Measurements from ENCODE around the gene WFDC6.

WFDC6 gene

GRCh38 chr20:45518282-45518681 is 21.0 kb downstream of the WFDC6 start:
- WGBS, 2 experiments (ENCODE audit: insufficient coverage in 2 of 2) = 50 to 67% methylated on average over 1 of the region's 2 CpGs
- no peak overlapping the region for H3K4me3 ChIP-seq (ENCODE audit: extremely low read depth, insufficient read depth, low read length, poor library complexity, severe bottlenecking)
- no peaks in the 10 kb centered on the region for H3K36me3 ChIP-seq (ENCODE audit: control insufficient read depth, insufficient read depth, low read length)
- no peaks in the 10 kb centered on the region for H3K9me3 ChIP-seq (ENCODE audit: control insufficient read depth, low read length)
- H3K27ac ChIP-seq (ENCODE audit: low read depth, low read length, severe bottlenecking) = no peak overlapping the region
- no peaks in the 10 kb centered on the region for H3K4me1 ChIP-seq (ENCODE audit: control insufficient read depth, insufficient read depth, low read length, poor library complexity, severe bottlenecking)

DNA sequence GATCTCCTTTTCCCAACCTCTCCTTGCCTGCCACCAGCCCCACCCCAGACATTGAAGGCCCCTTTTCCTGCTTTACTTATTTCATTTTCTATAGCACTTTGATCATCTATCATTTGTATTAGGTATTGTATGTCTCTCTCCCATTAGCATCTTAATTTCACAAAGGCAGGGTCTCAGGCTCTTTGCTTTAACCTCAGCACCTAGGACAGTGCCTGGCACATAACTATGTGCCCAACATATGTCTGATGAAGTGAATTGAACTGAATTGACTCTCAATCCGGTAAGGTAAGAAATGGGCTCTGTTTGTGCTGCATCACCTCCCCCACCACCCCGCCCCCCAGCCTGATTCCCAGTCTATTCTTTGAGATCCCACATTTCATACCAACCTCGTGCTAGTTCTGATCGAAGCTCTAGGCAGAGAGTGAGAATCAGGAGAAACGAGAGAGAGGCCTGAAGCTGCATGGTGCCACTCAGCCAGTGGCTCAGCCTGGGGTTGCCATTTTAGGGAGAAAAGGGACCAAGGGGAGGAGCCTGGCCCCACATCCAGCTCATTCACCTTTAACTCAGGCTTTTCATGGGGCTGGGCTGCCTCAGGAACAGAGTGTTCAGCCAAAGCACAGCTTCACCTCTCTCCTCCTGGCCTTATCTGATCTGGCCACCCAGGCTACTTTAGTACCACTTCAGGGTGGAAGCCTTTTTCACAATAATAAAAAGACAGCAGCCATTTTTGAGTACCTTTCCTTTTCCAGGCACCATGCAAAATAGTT is 24.0 kb downstream of the WFDC6 start, which contains the start of gene SPINT3:
Gene SPINT3 (minus strand): TSS at position 476 of the 767 bp plus-strand sequence. CDS start 14 bp downstream, at position 462.
- no peaks in the 10 kb centered on the region for H3K9me3 ChIP-seq (ENCODE audit: control insufficient read depth, low read length)
- H3K4me1 ChIP-seq (ENCODE audit: control insufficient read depth, insufficient read depth, low read length, poor library complexity, severe bottlenecking) = no peaks in the 10 kb centered on the region
- WGBS, 2 experiments (ENCODE audit: insufficient coverage in 2 of 2) = 80 to 100% methylated on average over 1 to 2 of the region's 5 CpGs
- no peak within 1 kb of the TSS for H3K27ac ChIP-seq (ENCODE audit: low read depth, low read length, severe bottlenecking)
- no peak within 1 kb of the TSS for H3K4me3 ChIP-seq (ENCODE audit: extremely low read depth, insufficient read depth, low read length, poor library complexity, severe bottlenecking)
- H3K36me3 ChIP-seq (ENCODE audit: control insufficient read depth, insufficient read depth, low read length) = no peaks in the 10 kb centered on the region

DNA sequence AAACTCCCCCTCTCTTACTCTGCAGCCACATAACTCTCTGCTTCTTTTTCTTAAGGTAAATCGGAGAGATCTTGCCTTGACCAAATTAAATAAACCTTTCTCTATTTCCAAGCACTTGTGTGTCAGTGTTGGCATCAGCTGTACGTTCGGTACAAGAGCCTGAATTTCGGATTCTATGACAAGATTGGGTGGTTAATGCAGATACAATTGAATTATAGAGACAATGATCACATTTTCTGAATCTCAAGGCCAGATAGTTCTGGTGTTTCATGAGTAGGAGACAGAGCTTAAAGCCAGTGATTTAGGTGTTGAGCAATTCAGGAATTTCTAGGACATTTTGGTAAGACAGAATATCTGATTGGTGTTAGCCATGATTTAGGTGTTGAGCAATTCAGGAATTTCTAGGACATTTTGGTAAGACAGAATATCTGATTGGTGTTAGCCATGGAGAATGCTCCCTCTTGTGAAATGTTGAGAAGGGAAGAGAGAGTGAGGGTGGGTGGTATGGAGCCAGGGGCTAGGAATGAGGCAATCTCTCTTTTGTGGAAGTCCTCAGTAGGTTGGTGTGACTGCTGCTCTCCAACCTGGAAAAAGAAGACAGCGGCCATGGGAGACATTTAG is 28.9 kb downstream of the WFDC6 start:
- no peaks in the 10 kb centered on the region for H3K36me3 ChIP-seq (ENCODE audit: control insufficient read depth, insufficient read depth, low read length)
- no peak overlapping the region for H3K4me3 ChIP-seq (ENCODE audit: extremely low read depth, insufficient read depth, low read length, poor library complexity, severe bottlenecking)
- no peak overlapping the region for H3K27ac ChIP-seq (ENCODE audit: low read depth, low read length, severe bottlenecking)
- 94 to 100% methylated on average over 2 to 5 of the region's 5 CpGs for WGBS, 2 experiments (ENCODE audit: insufficient coverage in 2 of 2)
- H3K9me3 ChIP-seq (ENCODE audit: control insufficient read depth, low read length) = no peaks in the 10 kb centered on the region
- H3K4me1 ChIP-seq (ENCODE audit: control insufficient read depth, insufficient read depth, low read length, poor library complexity, severe bottlenecking) = no peaks in the 10 kb centered on the region

DNA sequence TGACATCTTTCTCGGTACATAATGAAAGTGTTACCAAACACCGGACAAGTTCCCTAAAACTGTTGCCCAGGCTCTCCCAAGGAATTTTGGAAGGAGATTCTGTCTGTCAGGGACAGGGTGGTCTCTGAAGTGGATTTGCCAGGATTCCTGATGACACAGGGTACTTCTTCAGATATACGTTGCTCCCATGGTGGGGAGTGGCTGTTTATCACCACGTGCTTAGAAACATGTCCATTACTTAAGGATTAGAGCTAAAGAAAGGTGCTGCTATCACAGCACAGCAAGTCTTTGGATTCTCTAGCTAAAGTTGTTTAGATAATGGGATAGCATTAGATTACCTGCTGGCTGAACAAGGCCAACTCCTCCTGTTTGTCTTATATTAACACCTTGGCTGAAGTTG is 30.2 kb downstream of the WFDC6 start:
- WGBS, 2 experiments (ENCODE audit: insufficient coverage in 2 of 2) = 92 to 98% methylated on average over 4 of the region's 4 CpGs
- H3K4me3 ChIP-seq (ENCODE audit: extremely low read depth, insufficient read depth, low read length, poor library complexity, severe bottlenecking) = no peak overlapping the region

GRCh38 chr20:45508068-45508886 is 31.0 kb downstream of the WFDC6 start:
- H3K4me1 ChIP-seq (ENCODE audit: control insufficient read depth, insufficient read depth, low read length, poor library complexity, severe bottlenecking) = no peaks in the 10 kb centered on the region
- no peaks in the 10 kb centered on the region for H3K36me3 ChIP-seq (ENCODE audit: control insufficient read depth, insufficient read depth, low read length)
- WGBS, 2 experiments (ENCODE audit: insufficient coverage in 2 of 2) = 78 to 82% methylated on average over 5 of the region's 7 CpGs
- no peaks in the 10 kb centered on the region for H3K9me3 ChIP-seq (ENCODE audit: control insufficient read depth, low read length)
- no peak overlapping the region for H3K27ac ChIP-seq (ENCODE audit: low read depth, low read length, severe bottlenecking)
- H3K4me3 ChIP-seq (ENCODE audit: extremely low read depth, insufficient read depth, low read length, poor library complexity, severe bottlenecking) = no peak overlapping the region

More for the DNA sequence above, 30.2 kb downstream of the WFDC6 start:
- no peaks in the 10 kb centered on the region for H3K4me1 ChIP-seq (ENCODE audit: control insufficient read depth, insufficient read depth, low read length, poor library complexity, severe bottlenecking)
- no peaks in the 10 kb centered on the region for H3K9me3 ChIP-seq (ENCODE audit: control insufficient read depth, low read length)
- no peak overlapping the region for H3K27ac ChIP-seq (ENCODE audit: low read depth, low read length, severe bottlenecking)
- H3K36me3 ChIP-seq (ENCODE audit: control insufficient read depth, insufficient read depth, low read length) = no peaks in the 10 kb centered on the region

DNA sequence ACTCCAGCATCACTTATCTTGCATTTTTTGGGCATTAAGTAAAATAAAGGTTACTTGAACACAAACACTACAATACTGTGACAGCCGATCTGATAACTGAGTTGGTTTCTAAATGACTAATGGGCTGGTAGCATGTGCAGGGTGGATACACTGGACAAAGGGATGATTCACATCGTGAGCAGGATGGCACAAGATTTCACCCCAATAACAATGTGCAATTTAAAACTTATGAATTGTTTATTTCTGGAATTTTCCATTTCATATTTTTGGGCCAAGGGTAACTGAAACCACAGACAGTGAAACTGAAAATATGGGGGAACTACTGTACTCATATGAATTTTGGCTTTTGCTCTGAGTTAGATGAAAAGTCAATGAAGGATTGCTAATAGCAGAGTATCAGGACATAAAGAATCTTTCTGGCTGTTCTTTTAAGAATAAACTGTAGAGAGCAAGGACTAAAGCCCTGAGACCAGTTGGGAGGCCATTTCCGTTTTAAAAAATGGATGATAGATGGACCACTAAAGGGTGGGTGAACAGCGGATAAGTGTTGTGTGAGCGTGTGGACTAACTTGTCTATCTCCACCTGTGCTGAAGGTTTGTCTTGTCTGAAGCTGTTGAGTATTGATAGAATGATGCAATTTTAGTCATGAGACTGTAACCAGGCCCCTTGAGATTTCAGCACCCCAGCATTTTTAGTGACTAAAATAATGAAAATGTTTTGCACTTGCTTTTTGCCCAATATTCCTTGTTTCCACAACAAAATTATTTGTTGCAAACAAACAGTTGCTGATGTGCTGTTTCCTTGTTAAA is 32.1 kb downstream of the WFDC6 start:
- no peaks in the 10 kb centered on the region for H3K4me1 ChIP-seq (ENCODE audit: control insufficient read depth, insufficient read depth, low read length, poor library complexity, severe bottlenecking)
- WGBS, 2 experiments (ENCODE audit: insufficient coverage in 2 of 2) = 94 to 95% methylated on average over 3 of the region's 5 CpGs
- no peak overlapping the region for H3K4me3 ChIP-seq (ENCODE audit: extremely low read depth, insufficient read depth, low read length, poor library complexity, severe bottlenecking)
- H3K9me3 ChIP-seq (ENCODE audit: control insufficient read depth, low read length) = no peaks in the 10 kb centered on the region
- H3K36me3 ChIP-seq (ENCODE audit: control insufficient read depth, insufficient read depth, low read length) = no peaks in the 10 kb centered on the region
- H3K27ac ChIP-seq (ENCODE audit: low read depth, low read length, severe bottlenecking) = no peak overlapping the region

DNA sequence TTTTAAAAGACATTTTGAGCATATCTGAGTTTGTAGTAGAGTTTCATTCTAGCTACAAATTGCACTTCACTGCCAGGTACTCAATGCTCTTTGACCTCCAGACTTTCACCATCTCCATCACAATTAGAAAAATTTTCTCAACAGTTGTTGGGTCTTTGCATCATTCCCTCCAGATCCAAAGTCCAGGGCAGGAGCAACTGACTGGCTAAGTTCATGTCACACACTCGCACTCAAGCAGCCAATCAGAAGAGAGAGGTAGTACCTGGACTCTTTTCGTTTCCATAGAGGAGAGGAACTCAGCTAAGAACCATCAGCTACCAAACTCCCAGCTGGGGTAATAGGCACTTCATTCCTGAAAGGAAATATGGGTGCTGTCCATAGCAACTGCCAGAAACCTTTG is 32.9 kb downstream of the WFDC6 start:
- Histone ChIP-seq H3K27ac (ENCODE audit: low read depth, low read length, severe bottlenecking) (no peak overlapping the region), H3K4me3 (ENCODE audit: extremely low read depth, insufficient read depth, low read length, poor library complexity, severe bottlenecking) (no peak overlapping the region), H3K36me3 (ENCODE audit: control insufficient read depth, insufficient read depth, low read length) (no peaks in the 10 kb centered on the region), H3K4me1 (ENCODE audit: control insufficient read depth, insufficient read depth, low read length, poor library complexity, severe bottlenecking) (no peaks in the 10 kb centered on the region), H3K9me3 (ENCODE audit: control insufficient read depth, low read length) (no peaks in the 10 kb centered on the region)
- WGBS, 2 experiments (ENCODE audit: insufficient coverage in 2 of 2) = 90 to 100% methylated on average over 1 of the region's 2 CpGs

DNA sequence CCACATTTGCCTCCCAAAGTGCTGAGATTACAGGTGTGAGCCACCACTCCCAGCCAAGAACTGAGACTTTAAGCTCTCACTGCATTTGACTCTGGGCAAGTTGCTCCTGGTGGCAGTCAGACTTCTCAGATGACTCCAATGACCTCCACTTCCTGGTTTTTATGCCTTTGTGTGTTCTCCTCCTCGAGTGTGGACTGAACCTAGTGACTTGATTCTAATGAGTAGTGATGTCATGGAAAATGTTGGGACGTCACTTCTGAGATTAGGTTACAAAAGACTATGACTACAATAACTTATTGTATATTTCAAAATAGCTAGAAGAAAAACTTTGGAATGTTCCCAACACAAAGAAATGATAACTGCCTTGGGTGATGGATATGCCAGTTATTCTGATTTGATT is 35.9 kb downstream of the WFDC6 start:
- Histone ChIP-seq H3K4me1 (ENCODE audit: control insufficient read depth, insufficient read depth, low read length, poor library complexity, severe bottlenecking) (no peaks in the 10 kb centered on the region), H3K27ac (ENCODE audit: low read depth, low read length, severe bottlenecking) (no peak overlapping the region), H3K36me3 (ENCODE audit: control insufficient read depth, insufficient read depth, low read length) (no peaks in the 10 kb centered on the region), H3K4me3 (ENCODE audit: extremely low read depth, insufficient read depth, low read length, poor library complexity, severe bottlenecking) (no peak overlapping the region), H3K9me3 (ENCODE audit: control insufficient read depth, low read length) (no peaks in the 10 kb centered on the region)
- 100% methylated on average over 1 of the region's 2 CpGs; no CpG with 5 or more reads in 1 of the 2 experiments for WGBS, 2 experiments (ENCODE audit: insufficient coverage in 2 of 2)

DNA sequence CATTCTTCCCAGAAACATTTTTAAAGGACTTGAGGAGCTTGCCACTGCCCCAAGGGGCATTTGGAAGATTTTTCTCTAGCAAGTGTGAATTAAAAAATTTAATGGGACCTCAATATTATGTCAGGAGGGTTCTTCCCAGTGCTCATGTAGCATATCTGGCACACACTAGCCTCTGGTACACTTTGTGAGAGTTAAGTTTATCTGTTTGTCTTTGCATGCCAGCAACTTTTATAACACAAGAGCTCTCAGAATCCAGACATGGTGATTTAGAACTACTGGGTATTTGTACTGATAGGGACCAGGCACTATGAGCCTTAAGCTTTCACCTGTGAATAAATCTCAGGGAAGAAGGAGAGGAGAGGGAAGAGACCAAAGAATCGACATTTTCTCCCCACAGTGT is 36.7 kb downstream of the WFDC6 start:
- Histone ChIP-seq H3K36me3 (ENCODE audit: control insufficient read depth, insufficient read depth, low read length) (no peaks in the 10 kb centered on the region), H3K4me3 (ENCODE audit: extremely low read depth, insufficient read depth, low read length, poor library complexity, severe bottlenecking) (no peak overlapping the region), H3K27ac (ENCODE audit: low read depth, low read length, severe bottlenecking) (no peak overlapping the region), H3K9me3 (ENCODE audit: control insufficient read depth, low read length) (no peaks in the 10 kb centered on the region), H3K4me1 (ENCODE audit: control insufficient read depth, insufficient read depth, low read length, poor library complexity, severe bottlenecking) (no peaks in the 10 kb centered on the region)
- WGBS, 2 experiments (ENCODE audit: insufficient coverage in 2 of 2) = 100% methylated on average over 1 of the region's 1 CpG; no CpG with 5 or more reads in 1 of the 2 experiments

- Histone ChIP-seq H3K4me3 (ENCODE audit: extremely low read depth, insufficient read depth, low read length, poor library complexity, severe bottlenecking) (no peak overlapping the region), H3K36me3 (ENCODE audit: control insufficient read depth, insufficient read depth, low read length) (no peaks in the 10 kb centered on the region), H3K9me3 (ENCODE audit: control insufficient read depth, low read length) (no peaks in the 10 kb centered on the region), H3K27ac (ENCODE audit: low read depth, low read length, severe bottlenecking) (no peak overlapping the region), H3K4me1 (ENCODE audit: control insufficient read depth, insufficient read depth, low read length, poor library complexity, severe bottlenecking) (no peaks in the 10 kb centered on the region)
- WGBS, 2 experiments (ENCODE audit: insufficient coverage in 2 of 2) = 71% methylated on average over 1 of the region's 1 CpG; no CpG with 5 or more reads in 1 of the 2 experiments
These were observed 37.7 kb downstream of the WFDC6 start for GRCh38 chr20:45501600-45501999.

All from mesodermal cell (in vitro differentiated cells).